ENCODE results near the gene CLTA.

- TF ChIP-seq CTCF (IDR thresholded peaks at IDR 0.05; ENCODE audit: extremely low read depth in 1 of 2, insufficient read depth in 1 of 2, low read depth in 1 of 2, low read length in 2 of 2): no peak
- no peak for TF ChIP-seq POLR2A (IDR thresholded peaks at IDR 0.05; ENCODE audit: low read depth, low read length)
- TF ChIP-seq EZH2 (IDR thresholded peaks at IDR 0.05; ENCODE audit: borderline replicate concordance, low read depth, low read length, severe bottlenecking): no peak
- TF ChIP-seq MYC (IDR thresholded peaks at IDR 0.05; ENCODE audit: low read depth, low read length): no peak
- TF ChIP-seq MAX (IDR thresholded peaks at IDR 0.05; ENCODE audit: insufficient read depth, insufficient read length): no peak
Observed at GRCh38 chr9:36169708-36170107, 21.0 kb upstream of the CLTA start.

All from endothelial cell of umbilical vein (primary cell).